Right forelimb (tissue), 1 donor: Measurements from ENCODE around the gene EIF3B.
"Not testable (repeated sequence)": the region's sequence is repeated elsewhere in the genome, so short reads cannot be mapped to it uniquely, and the experiment has no call there.

Experiments used
- DNase-seq: peaks from one replicate; pipeline ENCODE4 v3.0.0-alpha.2; 2018

EIF3B gene

GRCh38 chr7:2379161-2379560 lies 24.5 kb downstream of the EIF3B start:
- DNase-seq = no peak

DNA sequence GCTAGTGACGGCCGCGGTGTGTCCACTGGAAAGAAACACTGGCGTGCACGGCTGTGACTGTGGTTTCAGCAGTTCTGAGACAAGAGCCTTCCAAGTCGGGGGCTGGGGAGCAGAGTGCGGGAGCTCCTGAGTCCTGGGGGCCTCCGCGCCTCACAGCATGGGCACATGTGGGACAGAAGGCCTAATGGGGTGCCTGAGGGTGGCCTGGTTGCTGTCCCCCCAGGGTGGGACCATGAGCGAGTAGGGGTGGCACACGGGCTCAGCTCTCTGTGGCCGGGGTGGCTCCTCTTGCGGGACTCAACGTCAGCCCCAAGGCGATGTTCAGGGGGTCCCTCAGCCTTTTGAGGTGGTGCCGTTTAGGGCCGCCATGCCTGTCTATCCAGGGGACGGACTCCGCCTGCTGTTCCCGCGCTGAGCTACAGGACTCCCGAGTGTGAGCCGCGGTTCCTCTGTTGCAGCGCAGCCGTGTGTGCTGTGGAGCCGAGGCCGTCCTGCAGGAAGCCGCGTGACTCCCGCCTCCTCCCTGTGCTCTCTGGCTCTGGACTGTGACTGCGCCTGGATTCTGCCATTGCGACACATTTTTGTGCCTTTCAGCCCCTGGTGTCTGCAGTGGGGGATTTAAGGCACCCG lies 25.3 kb downstream of the EIF3B start:
- DNase-seq = no peak

DNA sequence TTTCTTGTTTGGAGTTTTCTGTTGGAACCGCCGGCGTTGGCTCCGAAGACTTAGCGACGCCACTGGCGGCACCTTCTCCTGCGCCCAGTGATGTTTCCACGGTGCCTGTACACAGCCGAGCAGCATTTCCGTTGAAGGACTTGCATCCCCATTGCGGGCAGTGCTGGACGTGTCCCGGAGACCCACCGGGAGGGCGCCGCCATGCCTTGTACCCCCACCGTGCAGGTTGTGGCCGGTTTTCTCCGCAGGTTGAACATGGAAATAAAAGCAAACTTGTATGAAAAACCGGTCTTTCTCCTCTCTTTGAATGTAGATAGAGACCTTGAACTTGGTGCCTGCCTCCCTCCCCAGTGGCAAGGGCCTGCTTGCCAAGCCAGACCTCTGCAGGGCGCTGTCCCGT lies 25.8 kb downstream of the EIF3B start:
- DNase-seq = no peak

- DNase-seq = no peak
Observed at GRCh38 chr7:2381227-2381626, 26.6 kb downstream of the EIF3B start.

- DNase-seq = no peak
Observed at GRCh38 chr7:2381881-2382509, 27.4 kb downstream of the EIF3B start.

GRCh38 chr7:2383543-2384274 lies 29.1 kb downstream of the EIF3B start:
- no peak for DNase-seq

DNA sequence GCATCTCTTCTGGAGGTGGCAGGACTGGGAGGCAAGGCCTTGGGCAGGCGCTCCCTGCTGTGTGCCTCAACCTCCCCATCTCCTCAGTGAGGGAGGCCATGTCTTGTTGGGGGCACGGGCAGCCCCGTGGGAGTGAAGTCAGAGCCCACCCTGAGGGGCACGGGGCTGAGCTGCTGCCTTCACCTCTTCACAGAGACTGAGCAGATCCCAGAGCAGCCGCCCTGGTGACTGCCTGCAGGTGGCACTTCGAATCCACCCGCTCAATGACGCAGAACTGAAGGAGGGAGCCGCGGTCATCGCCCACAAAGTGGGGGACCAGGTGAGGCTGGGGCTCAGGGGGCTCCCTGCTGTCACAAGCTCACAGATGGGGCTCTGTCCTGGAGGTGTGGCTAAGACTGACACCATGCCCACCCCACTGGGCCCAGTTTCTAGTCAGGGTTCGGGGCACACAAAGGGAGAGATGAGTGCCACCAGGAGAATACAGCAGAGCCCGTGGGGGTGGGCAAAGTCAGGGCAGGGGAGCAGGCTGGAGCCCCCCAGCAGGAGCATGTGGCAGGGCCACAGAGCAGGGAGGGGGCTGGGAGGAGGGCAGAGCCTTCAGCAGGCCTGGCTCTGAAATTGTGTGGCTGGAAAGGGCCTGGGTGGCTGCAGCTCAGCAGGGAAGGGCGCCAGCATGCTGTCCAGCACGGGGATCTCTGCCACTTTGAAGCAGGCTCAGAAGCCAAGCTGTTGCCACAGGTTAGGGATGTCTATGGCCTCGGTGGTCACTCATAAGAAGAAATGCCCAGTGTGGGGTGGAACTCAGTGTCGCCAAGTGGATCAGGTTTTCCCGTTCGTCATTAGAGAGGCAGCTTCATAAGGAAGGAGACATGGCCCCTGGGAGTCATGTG lies 30.0 kb downstream of the EIF3B start:
- DNase-seq = no peak

GRCh38 chr7:2386122-2386521 lies 31.5 kb downstream of the EIF3B start:
- not testable (repeated sequence) for DNase-seq

DNA sequence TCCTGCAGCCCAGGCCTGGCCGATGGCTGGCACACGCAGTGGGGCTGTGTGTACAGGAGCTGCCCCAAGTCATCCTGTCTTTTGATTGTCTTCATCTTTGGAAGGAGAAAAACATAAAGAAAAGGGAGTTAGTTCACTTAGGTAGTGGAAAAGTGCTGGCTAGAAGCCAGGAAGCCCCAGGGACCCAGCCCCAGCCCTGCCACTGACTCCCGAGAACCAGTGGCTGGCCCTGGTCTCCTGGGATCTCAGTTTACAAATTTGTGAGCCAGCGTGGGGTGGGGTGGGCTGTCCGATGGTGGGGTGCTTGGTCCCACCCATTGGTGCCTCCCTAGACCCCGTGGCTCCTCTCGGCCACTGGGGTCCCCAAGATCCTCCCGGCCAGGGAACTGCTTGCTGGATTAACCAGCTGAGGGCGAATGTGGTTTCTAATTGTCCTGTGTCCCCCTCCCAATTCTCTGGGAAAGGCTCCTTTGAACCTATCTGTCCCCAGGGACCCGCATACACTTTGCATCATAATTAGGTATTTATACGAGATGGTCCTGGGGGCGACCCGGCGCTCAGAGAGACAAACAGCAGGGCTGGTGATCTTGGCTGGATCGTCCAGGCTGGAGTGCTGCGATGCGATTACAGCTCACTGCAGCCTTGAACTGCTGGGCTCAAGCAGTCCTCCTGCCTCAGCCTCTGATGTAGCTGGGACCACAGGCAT lies 32.5 kb downstream of the EIF3B start:
- DNase-seq = no peak

GRCh38 chr7:2387897-2388636 lies 33.4 kb downstream of the EIF3B start:
- DNase-seq = no peak

DNA sequence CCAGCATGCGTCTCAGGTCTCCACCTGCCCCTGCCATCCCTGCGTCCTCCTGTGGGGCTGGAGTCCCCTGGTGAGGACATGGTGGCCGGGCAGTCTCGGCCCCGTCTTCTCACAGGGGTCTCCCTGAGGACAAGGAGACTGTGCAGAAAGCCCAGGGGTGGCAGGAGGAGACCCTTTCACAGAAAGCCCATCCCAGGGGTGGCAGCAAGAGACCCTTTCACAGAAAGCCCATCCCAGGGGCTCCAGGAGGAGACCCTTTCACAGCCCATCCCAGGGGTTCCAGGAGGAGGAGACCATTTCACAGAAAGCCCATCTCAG lies 34.0 kb downstream of the EIF3B start:
- no peak for DNase-seq

- DNase-seq = peak; percentile 73
Observed at GRCh38 chr7:2390020-2390816, 35.6 kb downstream of the EIF3B start.

GRCh38 chr7:2393706-2394105 lies 39.1 kb downstream of the EIF3B start:
- no peak for DNase-seq

- no peak for DNase-seq
Observed at GRCh38 chr7:2394566-2395082, 40.0 kb downstream of the EIF3B start.

DNA sequence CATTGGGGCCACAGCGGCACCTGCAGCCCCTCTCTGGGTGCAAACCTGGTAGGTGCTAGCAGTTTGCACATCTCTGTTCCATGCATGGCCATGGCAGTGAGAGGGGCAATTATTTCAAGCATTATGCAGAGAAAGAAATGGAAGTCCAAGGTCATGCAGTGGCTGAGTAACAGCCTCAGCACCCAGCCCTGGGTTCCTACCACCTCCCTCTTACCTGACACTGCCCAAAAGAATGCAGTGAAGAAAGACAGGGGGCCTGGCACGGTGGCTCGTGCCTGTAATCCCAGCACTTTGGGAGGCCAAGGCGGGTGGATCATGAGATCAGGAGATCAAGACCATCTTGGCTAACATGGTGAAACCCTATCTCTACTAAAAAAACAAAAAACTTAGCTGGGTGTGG lies 43.9 kb downstream of the EIF3B start:
- DNase-seq = no peak

DNA sequence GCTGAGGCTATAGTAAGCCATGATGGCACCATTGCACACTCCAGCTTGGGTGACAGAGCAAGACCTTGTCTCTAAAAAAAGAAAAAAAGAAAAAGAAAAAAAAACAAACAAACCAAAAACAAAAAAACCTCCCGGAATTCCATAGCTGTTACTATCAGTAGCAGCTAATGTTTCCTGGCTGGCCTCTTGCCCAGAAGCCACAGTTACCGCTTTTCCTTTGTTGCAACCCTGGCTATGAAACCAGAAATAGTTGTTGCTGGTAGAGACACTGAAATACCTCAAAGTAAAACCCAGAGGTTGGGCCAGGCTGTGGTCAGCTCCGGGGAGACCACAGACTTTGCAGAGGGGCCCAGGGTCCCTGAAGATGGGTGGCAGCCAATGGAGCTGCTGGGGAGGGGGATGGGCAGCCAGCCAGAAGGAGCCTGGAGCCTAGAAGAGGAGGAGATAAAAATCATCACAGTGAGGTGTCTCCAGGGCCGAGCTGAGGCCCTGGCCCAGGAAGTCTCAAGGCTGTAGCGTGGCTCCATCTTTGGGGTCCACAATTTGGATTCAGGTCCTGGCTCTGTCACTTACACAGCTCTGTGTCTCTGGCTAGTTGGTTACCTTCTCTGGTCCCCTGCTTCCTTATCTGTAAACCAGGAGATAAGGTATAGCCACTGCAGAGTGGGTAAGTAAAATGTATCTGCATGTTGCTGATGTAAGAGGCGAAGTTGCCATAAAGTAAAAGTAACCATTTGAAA lies 45.4 kb downstream of the EIF3B start:
- DNase-seq = peak; percentile 69

- no peak for DNase-seq
Observed at GRCh38 chr7:2402687-2403013, 48.0 kb downstream of the EIF3B start.

DNA sequence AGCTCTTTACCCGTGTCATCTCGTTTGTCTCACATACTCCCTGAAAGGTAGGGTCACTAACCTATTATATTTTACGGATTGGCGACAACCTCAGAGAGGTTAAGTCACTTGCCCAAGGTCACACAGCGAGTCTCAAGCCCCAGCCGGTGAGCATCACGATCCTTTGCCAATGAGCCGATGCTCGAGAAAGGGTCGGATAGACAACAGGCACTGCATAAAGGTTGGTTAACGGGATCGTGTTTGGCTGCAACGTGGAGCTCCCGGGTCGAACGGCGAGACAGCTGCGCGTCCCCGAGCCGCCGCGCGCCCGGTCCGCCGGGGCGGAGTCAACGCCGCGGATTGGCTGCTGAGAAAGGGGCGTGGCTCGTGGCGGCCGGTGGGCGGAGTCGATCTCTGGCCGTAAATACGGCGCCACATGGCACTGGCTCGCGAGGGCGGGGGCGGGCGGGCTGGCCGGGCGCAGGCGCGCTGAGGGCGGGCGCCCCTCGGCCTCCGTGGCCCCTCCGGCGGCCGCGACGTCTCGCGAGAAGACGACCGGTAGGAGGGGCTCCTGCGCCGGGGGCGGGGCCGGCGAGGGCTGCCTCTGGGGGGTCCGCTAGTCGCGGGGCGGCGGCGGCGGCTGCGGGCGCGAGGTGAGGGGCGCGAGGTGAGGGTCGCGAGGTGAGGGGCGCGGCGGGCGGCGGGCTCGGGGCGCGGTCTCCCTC lies 48.5 kb downstream of the EIF3B start, which contains the start of gene CHST12:
Gene CHST12, plus strand, starts transcription at position 598 of the 704 bp plus-strand sequence. CDS start 29,029 bp downstream, outside the sequence.
- DNase-seq = peak; percentile 96
